Measurements from ENCODE around the gene AP4E1. TPM values are rescaled to one million over a fixed set of nuclear protein-coding genes. Genes with fewer than 3 reads are reported as not detected.

Gene AP4E1
- total RNA-seq, 1 donor from 2014 or later: 9.9 TPM

DNA sequence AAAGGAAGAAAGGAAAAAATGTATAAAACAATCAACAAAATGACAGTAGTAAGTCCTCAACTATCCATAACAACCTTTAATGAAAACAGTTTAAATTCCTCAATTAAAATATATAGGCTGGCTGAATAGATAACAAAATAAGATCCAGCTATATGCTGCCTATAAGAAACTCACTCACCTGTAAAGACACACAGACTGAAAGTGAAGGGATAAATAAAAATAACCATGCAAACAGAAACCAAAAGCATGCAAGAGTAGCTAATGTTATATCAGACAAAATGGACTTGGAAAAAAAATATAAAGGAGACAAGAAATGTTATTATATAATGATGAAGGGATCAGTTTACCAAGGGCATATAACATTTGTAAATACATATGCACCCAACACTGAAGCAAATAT lies 51.2 kb downstream of the AP4E1 start:
- peaks cover 7 to 44% (median 43%) of the 10 kb centered on the region in 3 donors for H3K36me3 ChIP-seq (ENCODE audit: control insufficient read depth in 3 of 3, insufficient read depth in 3 of 3, low read length in 3 of 3)

GRCh38 chr15:50964075-50964474 lies 55.6 kb downstream of the AP4E1 start:
- H3K27ac ChIP-seq (ENCODE audit: low read depth, low read length): no peak overlapping the region
- H3K9ac ChIP-seq (ENCODE audit: low read depth in 1 of 3, low read length in 3 of 3): no peak overlapping the region
- no peaks in the 10 kb centered on the region for H3K4me1 ChIP-seq (ENCODE audit: control insufficient read depth in 3 of 3, insufficient read depth in 3 of 3, low read length in 3 of 3)
- H3K4me3 ChIP-seq (ENCODE audit: low read length in 3 of 3): no peak overlapping the region
- H3K27me3 ChIP-seq (ENCODE audit: control insufficient read depth in 3 of 3, insufficient read depth in 3 of 3, low read length in 3 of 3): no peaks in the 10 kb centered on the region
- H3K9me3 ChIP-seq (ENCODE audit: control insufficient read depth in 3 of 3, low read length in 3 of 3): peaks cover 0 to 6% (median 3%) of the 10 kb centered on the region in 3 donors
- peaks cover 1 to 27% (median 24%) of the 10 kb centered on the region in 3 donors for H3K36me3 ChIP-seq (ENCODE audit: control insufficient read depth in 3 of 3, insufficient read depth in 3 of 3, low read length in 3 of 3)

More for the DNA sequence above, 51.2 kb downstream of the AP4E1 start:
- Histone ChIP-seq H3K27ac (ENCODE audit: low read depth, low read length) (no peak overlapping the region), H3K4me1 (ENCODE audit: control insufficient read depth in 3 of 3, insufficient read depth in 3 of 3, low read length in 3 of 3) (no peaks in the 10 kb centered on the region), H3K9ac (ENCODE audit: low read depth in 1 of 3, low read length in 3 of 3) (no peak overlapping the region), H3K27me3 (ENCODE audit: control insufficient read depth in 3 of 3, insufficient read depth in 3 of 3, low read length in 3 of 3) (no peaks in the 10 kb centered on the region), H3K9me3 (ENCODE audit: control insufficient read depth in 3 of 3, low read length in 3 of 3) (peaks cover 0 to 3% (median 2%) of the 10 kb centered on the region in 3 donors), H3K4me3 (ENCODE audit: low read length in 3 of 3) (no peak overlapping the region)

- no peak overlapping the region for H3K4me3 ChIP-seq (ENCODE audit: low read length in 3 of 3)
- H3K27ac ChIP-seq (ENCODE audit: low read depth, low read length): no peak overlapping the region
- no peak overlapping the region for H3K9ac ChIP-seq (ENCODE audit: low read depth in 1 of 3, low read length in 3 of 3)
- no peaks in the 10 kb centered on the region for H3K27me3 ChIP-seq (ENCODE audit: control insufficient read depth in 3 of 3, insufficient read depth in 3 of 3, low read length in 3 of 3)
- peaks cover 9 to 27% (median 26%) of the 10 kb centered on the region in 3 donors for H3K36me3 ChIP-seq (ENCODE audit: control insufficient read depth in 3 of 3, insufficient read depth in 3 of 3, low read length in 3 of 3)
- peaks cover 0 to 10% (median 6%) of the 10 kb centered on the region in 3 donors for H3K9me3 ChIP-seq (ENCODE audit: control insufficient read depth in 3 of 3, low read length in 3 of 3)
- H3K4me1 ChIP-seq (ENCODE audit: control insufficient read depth in 3 of 3, insufficient read depth in 3 of 3, low read length in 3 of 3): no peaks in the 10 kb centered on the region
Measured at GRCh38 chr15:50968353-50968752, 59.9 kb downstream of the AP4E1 start.

DNA sequence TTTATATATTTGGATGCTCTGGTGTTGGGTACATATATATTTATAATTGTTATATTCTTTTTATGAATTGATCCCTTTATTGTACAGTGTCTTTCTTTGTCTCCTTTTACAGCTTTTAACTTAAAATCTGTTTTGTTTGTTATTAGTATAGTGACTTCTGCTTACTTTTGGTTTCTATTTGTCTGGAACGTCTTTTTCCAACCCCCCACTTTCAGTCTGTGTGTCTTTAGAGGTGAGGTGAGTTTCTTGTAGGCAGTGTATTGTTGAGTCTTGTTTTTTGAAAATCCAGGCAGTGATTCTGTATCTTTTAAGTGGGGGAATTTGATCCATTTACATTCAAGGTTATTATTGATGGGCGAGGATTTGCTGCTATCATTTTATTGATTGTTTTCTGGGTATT lies 62.0 kb downstream of the AP4E1 start:
- H3K4me3 ChIP-seq (ENCODE audit: low read length in 3 of 3): no peak overlapping the region
- H3K9ac ChIP-seq (ENCODE audit: low read depth in 1 of 3, low read length in 3 of 3): no peak overlapping the region
- H3K4me1 ChIP-seq (ENCODE audit: control insufficient read depth in 3 of 3, insufficient read depth in 3 of 3, low read length in 3 of 3): no peaks in the 10 kb centered on the region
- H3K27ac ChIP-seq (ENCODE audit: low read depth, low read length): no peak overlapping the region
- H3K36me3 ChIP-seq (ENCODE audit: control insufficient read depth in 3 of 3, insufficient read depth in 3 of 3, low read length in 3 of 3): peaks cover 9 to 30% (median 22%) of the 10 kb centered on the region in 3 donors
- H3K27me3 ChIP-seq (ENCODE audit: control insufficient read depth in 3 of 3, insufficient read depth in 3 of 3, low read length in 3 of 3): no peaks in the 10 kb centered on the region
- peaks cover 0 to 10% (median 0%) of the 10 kb centered on the region in 3 donors for H3K9me3 ChIP-seq (ENCODE audit: control insufficient read depth in 3 of 3, low read length in 3 of 3)

DNA sequence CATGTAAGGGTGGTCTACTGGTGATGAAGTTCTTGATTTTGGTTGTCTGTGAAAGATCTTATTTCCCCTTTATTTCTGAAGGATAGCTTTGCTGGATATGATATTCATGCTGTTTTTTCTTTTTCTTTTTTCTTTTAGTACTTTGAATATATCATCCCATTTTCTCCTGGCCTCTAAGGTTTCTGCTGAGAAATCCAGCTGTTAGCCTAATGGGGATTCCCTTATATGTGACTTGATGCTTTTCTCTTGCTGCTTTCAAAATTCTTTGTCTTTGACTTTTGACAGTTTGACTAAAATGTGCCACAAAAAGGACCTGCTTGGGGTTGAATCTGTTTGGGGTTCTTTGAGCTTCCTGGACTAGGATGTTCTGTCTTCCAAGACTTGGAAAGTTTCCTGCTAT lies 62.6 kb downstream of the AP4E1 start:
- H3K27me3 ChIP-seq (ENCODE audit: control insufficient read depth in 3 of 3, insufficient read depth in 3 of 3, low read length in 3 of 3): no peaks in the 10 kb centered on the region
- H3K4me1 ChIP-seq (ENCODE audit: control insufficient read depth in 3 of 3, insufficient read depth in 3 of 3, low read length in 3 of 3): no peaks in the 10 kb centered on the region
- no peak overlapping the region for H3K27ac ChIP-seq (ENCODE audit: low read depth, low read length)
- H3K4me3 ChIP-seq (ENCODE audit: low read length in 3 of 3): no peak overlapping the region
- H3K9ac ChIP-seq (ENCODE audit: low read depth in 1 of 3, low read length in 3 of 3): no peak overlapping the region
- peaks cover 0 to 10% (median 0%) of the 10 kb centered on the region in 3 donors for H3K9me3 ChIP-seq (ENCODE audit: control insufficient read depth in 3 of 3, low read length in 3 of 3)
- H3K36me3 ChIP-seq (ENCODE audit: control insufficient read depth in 3 of 3, insufficient read depth in 3 of 3, low read length in 3 of 3): peaks cover 9 to 30% (median 22%) of the 10 kb centered on the region in 3 donors

- H3K4me1 ChIP-seq (ENCODE audit: control insufficient read depth in 3 of 3, insufficient read depth in 3 of 3, low read length in 3 of 3): no peaks in the 10 kb centered on the region
- H3K36me3 ChIP-seq (ENCODE audit: control insufficient read depth in 3 of 3, insufficient read depth in 3 of 3, low read length in 3 of 3): peaks cover 9 to 30% (median 22%) of the 10 kb centered on the region in 3 donors
- H3K9me3 ChIP-seq (ENCODE audit: control insufficient read depth in 3 of 3, low read length in 3 of 3): peaks cover 0 to 10% (median 0%) of the 10 kb centered on the region in 3 donors
- no peak overlapping the region for H3K27ac ChIP-seq (ENCODE audit: low read depth, low read length)
- H3K4me3 ChIP-seq (ENCODE audit: low read length in 3 of 3): no peak overlapping the region
- no peak overlapping the region for H3K9ac ChIP-seq (ENCODE audit: low read depth in 1 of 3, low read length in 3 of 3)
- no peaks in the 10 kb centered on the region for H3K27me3 ChIP-seq (ENCODE audit: control insufficient read depth in 3 of 3, insufficient read depth in 3 of 3, low read length in 3 of 3)
Measured at GRCh38 chr15:50971542-50971941, 63.1 kb downstream of the AP4E1 start.

DNA sequence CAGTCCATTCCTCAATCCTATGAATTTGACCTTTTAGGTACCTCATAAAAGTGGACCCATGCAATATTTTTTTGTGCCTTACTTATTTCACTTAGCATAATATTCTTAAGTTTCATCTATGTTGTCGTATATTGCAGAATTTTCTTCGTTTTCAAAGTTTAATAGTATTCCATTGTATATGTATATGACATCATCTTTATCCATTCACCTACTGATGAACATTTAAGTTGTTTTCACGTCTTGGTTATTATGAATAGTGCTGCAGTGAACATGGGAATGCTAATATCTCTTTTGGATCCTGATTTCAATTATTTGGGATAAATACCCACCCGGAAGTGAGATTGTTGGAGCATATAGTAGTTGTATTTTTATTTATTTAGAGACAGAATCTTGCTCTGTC lies 65.1 kb downstream of the AP4E1 start:
- Histone ChIP-seq H3K9ac (ENCODE audit: low read depth in 1 of 3, low read length in 3 of 3) (no peak overlapping the region), H3K4me1 (ENCODE audit: control insufficient read depth in 3 of 3, insufficient read depth in 3 of 3, low read length in 3 of 3) (peaks cover 0 to 4% (median 0%) of the 10 kb centered on the region in 3 donors), H3K27ac (ENCODE audit: low read depth, low read length) (no peak overlapping the region), H3K9me3 (ENCODE audit: control insufficient read depth in 3 of 3, low read length in 3 of 3) (peaks cover 0 to 10% (median 0%) of the 10 kb centered on the region in 3 donors), H3K36me3 (ENCODE audit: control insufficient read depth in 3 of 3, insufficient read depth in 3 of 3, low read length in 3 of 3) (peaks cover 9 to 28% (median 22%) of the 10 kb centered on the region in 3 donors), H3K4me3 (ENCODE audit: low read length in 3 of 3) (no peak overlapping the region), H3K27me3 (ENCODE audit: control insufficient read depth in 3 of 3, insufficient read depth in 3 of 3, low read length in 3 of 3) (no peaks in the 10 kb centered on the region)

GRCh38 chr15:50977162-50977561 lies 68.7 kb downstream of the AP4E1 start:
- no peak overlapping the region for H3K4me3 ChIP-seq (ENCODE audit: low read length in 3 of 3)
- H3K4me1 ChIP-seq (ENCODE audit: control insufficient read depth in 3 of 3, insufficient read depth in 3 of 3, low read length in 3 of 3): peaks cover 0 to 4% (median 0%) of the 10 kb centered on the region in 3 donors
- no peaks in the 10 kb centered on the region for H3K27me3 ChIP-seq (ENCODE audit: control insufficient read depth in 3 of 3, insufficient read depth in 3 of 3, low read length in 3 of 3)
- H3K9me3 ChIP-seq (ENCODE audit: control insufficient read depth in 3 of 3, low read length in 3 of 3): no peaks in the 10 kb centered on the region
- H3K36me3 ChIP-seq (ENCODE audit: control insufficient read depth in 3 of 3, insufficient read depth in 3 of 3, low read length in 3 of 3): peaks cover 0 to 14% (median 13%) of the 10 kb centered on the region in 3 donors
- no peak overlapping the region for H3K9ac ChIP-seq (ENCODE audit: low read depth in 1 of 3, low read length in 3 of 3)
- no peak overlapping the region for H3K27ac ChIP-seq (ENCODE audit: low read depth, low read length)

DNA sequence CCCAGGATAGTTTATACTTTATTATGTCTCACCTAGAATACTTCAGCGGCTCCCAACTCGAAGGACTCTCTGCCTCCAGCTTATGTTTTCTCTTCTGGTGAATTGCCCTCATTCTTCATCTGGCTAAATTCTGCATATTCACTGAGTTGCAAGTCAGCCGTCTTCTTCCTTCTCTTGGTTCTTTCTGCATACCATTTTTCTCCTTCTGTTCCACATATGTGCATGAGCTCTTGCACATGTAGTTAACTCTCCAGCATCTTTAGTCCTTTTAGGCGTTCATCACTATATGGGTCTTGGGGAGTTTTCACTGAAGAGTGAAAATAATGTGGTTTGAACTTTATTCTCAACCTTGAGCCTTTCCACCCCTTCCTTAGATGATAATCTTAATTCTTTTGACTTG lies 70.1 kb downstream of the AP4E1 start:
- H3K36me3 ChIP-seq (ENCODE audit: control insufficient read depth in 3 of 3, insufficient read depth in 3 of 3, low read length in 3 of 3): peaks cover 0 to 10% (median 9%) of the 10 kb centered on the region in 3 donors
- no peak overlapping the region for H3K4me3 ChIP-seq (ENCODE audit: low read length in 3 of 3)
- peaks cover 0 to 4% (median 0%) of the 10 kb centered on the region in 3 donors for H3K4me1 ChIP-seq (ENCODE audit: control insufficient read depth in 3 of 3, insufficient read depth in 3 of 3, low read length in 3 of 3)
- H3K27me3 ChIP-seq (ENCODE audit: control insufficient read depth in 3 of 3, insufficient read depth in 3 of 3, low read length in 3 of 3): no peaks in the 10 kb centered on the region
- no peak overlapping the region for H3K27ac ChIP-seq (ENCODE audit: low read depth, low read length)
- no peaks in the 10 kb centered on the region for H3K9me3 ChIP-seq (ENCODE audit: control insufficient read depth in 3 of 3, low read length in 3 of 3)
- H3K9ac ChIP-seq (ENCODE audit: low read depth in 1 of 3, low read length in 3 of 3): no peak overlapping the region

- peaks cover 0 to 14% (median 9%) of the 10 kb centered on the region in 3 donors for H3K36me3 ChIP-seq (ENCODE audit: control insufficient read depth in 3 of 3, insufficient read depth in 3 of 3, low read length in 3 of 3)
- H3K27ac ChIP-seq (ENCODE audit: low read depth, low read length): no peak overlapping the region
- H3K9ac ChIP-seq (ENCODE audit: low read depth in 1 of 3, low read length in 3 of 3): no peak overlapping the region
- no peaks in the 10 kb centered on the region for H3K9me3 ChIP-seq (ENCODE audit: control insufficient read depth in 3 of 3, low read length in 3 of 3)
- H3K4me3 ChIP-seq (ENCODE audit: low read length in 3 of 3): no peak overlapping the region
- peaks cover 0 to 4% (median 0%) of the 10 kb centered on the region in 3 donors for H3K4me1 ChIP-seq (ENCODE audit: control insufficient read depth in 3 of 3, insufficient read depth in 3 of 3, low read length in 3 of 3)
- no peaks in the 10 kb centered on the region for H3K27me3 ChIP-seq (ENCODE audit: control insufficient read depth in 3 of 3, insufficient read depth in 3 of 3, low read length in 3 of 3)
Measured at GRCh38 chr15:50979041-50979440, 70.6 kb downstream of the AP4E1 start.
